ENCODE data around the gene NOS3.

Gene NOS3

DNA sequence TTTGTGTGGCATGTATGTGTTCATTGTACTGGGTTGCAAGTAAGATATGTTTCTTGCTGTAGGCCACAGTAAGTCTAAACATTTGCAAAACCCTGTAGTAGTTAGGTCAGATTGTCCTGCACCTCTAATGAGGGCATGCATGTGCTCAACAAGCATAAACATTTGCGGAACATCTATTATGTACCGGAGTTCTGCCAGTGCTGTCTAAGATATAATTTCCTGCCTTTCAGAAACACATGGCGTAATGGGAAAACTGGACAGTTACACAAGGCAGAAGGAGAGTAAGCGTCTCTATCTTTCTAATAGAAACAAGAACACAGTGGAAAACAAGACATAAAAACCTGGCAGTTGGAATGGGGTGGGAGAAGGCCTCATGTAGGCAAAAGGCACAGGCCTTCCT is 40.2 kb downstream of the NOS3 start:
- Histone ChIP-seq H3K4me3 (ENCODE audit: low read depth in 1 of 5, low read length in 5 of 5) (no peak overlapping the region), H3K9me3 (ENCODE audit: control insufficient read depth in 5 of 5, low read length in 5 of 5) (no peaks in the 10 kb centered on the region), H3K27me3 (ENCODE audit: control insufficient read depth in 5 of 5, insufficient read depth in 4 of 5, low read length in 5 of 5) (no peaks in the 10 kb centered on the region), H3K9ac (ENCODE audit: low read length in 5 of 5) (no peak overlapping the region), H3K4me1 (ENCODE audit: control insufficient read depth in 5 of 5, insufficient read depth in 5 of 5, low read length in 5 of 5) (peaks cover 0 to 19% (median 12%) of the 10 kb centered on the region in 5 donors), H3K36me3 (ENCODE audit: control insufficient read depth in 5 of 5, insufficient read depth in 5 of 5, low read length in 5 of 5) (peaks cover 0 to 48% (median 27%) of the 10 kb centered on the region in 5 donors), H3K27ac (ENCODE audit: low read depth, low read length) (no peak overlapping the region)

DNA sequence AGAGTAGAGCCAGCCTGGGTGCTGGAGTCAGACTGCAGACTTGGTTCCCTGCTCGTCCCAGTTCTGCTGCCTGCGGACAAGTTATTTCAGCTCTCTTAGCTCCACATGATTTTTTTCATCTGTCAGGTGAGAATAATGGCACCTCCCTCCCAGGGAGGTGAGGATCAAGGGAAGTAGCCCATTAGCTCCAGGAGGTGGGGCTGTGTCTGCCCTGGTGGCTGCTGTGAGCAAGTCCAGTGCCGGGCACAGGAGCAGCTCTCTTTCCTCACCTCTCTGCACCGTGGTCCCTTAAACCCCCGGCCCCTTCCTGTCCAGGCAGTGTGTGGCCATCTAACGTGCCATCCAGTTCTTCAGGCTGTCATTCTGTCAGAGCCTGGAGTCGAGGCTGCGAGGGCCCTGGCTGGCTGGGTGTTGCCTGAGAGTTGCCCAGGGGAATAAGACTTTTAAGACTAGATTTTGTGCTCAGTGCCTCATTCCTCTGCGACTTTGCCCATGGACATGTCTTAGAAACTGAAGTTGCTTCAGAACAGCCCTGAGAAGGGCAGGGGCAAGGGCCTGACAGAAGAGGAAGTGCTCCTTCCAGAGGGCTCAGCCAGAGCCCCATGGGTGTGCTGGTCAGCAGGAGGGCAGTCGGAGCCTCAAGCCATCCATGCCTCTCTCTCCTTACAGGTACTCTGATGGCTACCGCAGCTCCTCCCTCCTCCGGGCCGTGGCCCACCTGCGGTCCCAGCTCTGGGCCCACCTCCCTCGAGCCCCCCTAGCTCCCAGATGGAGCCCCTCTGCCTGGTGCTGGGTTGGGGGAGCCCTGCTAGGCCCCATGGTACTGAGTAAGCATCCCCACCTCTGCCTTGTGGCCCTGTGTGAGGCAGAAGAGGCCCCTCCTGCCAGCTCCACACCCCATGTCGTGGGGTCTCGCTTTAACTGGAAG is 42.4 kb downstream of the NOS3 start:
- Histone ChIP-seq H3K4me1 (ENCODE audit: control insufficient read depth in 5 of 5, insufficient read depth in 5 of 5, low read length in 5 of 5) (peaks cover 0 to 13% (median 8%) of the 10 kb centered on the region in 5 donors), H3K4me3 (ENCODE audit: low read depth in 1 of 5, low read length in 5 of 5) (no peak overlapping the region), H3K27ac (ENCODE audit: low read depth, low read length) (no peak overlapping the region), H3K9me3 (ENCODE audit: control insufficient read depth in 5 of 5, low read length in 5 of 5) (no peaks in the 10 kb centered on the region), H3K36me3 (ENCODE audit: control insufficient read depth in 5 of 5, insufficient read depth in 5 of 5, low read length in 5 of 5) (peaks cover 0 to 65% (median 41%) of the 10 kb centered on the region in 5 donors), H3K27me3 (ENCODE audit: control insufficient read depth in 5 of 5, insufficient read depth in 4 of 5, low read length in 5 of 5) (no peaks in the 10 kb centered on the region), H3K9ac (ENCODE audit: low read length in 5 of 5) (peak overlapping the region in 1 of 5 donors; percentile 16)

DNA sequence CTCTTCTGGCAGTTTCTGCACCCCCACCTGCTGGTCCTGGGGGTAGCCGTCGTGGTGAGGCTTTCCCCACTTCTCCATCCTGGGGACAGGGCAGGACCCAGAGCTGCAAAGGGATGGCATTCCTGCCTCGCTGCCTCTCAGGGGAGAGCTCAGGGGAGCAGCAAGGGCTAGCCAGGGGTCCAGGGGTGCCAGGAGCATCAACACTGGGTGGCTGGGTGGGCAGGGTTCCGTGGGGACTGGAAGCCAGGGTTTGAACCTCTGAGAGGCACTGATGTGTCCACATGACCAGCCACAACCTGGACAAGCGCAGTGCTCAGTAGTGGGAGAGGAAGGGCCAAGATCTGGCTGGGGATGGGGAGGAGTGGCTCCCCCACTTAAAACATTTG is 43.0 kb downstream of the NOS3 start:
- Histone ChIP-seq H3K9me3 (ENCODE audit: control insufficient read depth in 5 of 5, low read length in 5 of 5) (no peaks in the 10 kb centered on the region), H3K4me3 (ENCODE audit: low read depth in 1 of 5, low read length in 5 of 5) (no peak overlapping the region), H3K4me1 (ENCODE audit: control insufficient read depth in 5 of 5, insufficient read depth in 5 of 5, low read length in 5 of 5) (peaks cover 0 to 15% (median 9%) of the 10 kb centered on the region in 5 donors), H3K27me3 (ENCODE audit: control insufficient read depth in 5 of 5, insufficient read depth in 4 of 5, low read length in 5 of 5) (no peaks in the 10 kb centered on the region), H3K27ac (ENCODE audit: low read depth, low read length) (no peak overlapping the region), H3K9ac (ENCODE audit: low read length in 5 of 5) (no peak overlapping the region), H3K36me3 (ENCODE audit: control insufficient read depth in 5 of 5, insufficient read depth in 5 of 5, low read length in 5 of 5) (peaks cover 0 to 65% (median 41%) of the 10 kb centered on the region in 5 donors)

DNA sequence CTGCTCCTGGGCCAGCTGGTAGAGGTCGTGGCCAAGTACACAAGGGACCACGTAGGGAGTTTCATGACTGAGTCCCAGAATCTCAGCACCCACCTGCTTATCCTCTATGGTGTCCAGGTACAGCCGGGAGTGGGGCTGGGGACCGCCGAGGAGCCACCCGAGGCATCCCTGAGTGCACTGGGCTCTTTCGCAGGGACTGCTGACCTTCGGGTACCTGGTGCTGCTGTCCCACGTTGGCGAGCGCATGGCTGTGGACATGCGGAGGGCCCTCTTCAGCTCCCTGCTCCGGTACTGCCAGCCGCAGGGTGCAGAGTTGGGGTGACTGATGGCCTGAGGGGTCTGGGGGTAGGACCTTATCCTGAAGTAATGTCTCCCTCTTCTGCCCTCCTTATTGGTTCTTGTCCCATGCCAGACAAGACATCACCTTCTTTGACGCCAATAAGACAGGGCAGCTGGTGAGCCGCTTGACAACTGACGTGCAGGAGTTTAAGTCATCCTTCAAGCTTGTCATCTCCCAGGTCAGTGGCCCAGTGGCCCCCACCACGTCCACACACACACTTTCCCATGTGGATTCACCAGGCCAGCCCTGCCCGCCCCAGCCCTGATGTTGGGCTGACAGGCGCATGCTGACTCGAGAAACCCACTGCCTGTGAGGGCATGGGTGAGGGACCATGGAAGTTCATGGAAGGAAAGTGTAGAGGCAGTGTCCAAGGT is 43.7 kb downstream of the NOS3 start:
- H3K27me3 ChIP-seq (ENCODE audit: control insufficient read depth in 5 of 5, insufficient read depth in 4 of 5, low read length in 5 of 5) = no peaks in the 10 kb centered on the region
- peaks cover 0 to 65% (median 41%) of the 10 kb centered on the region in 5 donors for H3K36me3 ChIP-seq (ENCODE audit: control insufficient read depth in 5 of 5, insufficient read depth in 5 of 5, low read length in 5 of 5)
- no peak overlapping the region for H3K4me3 ChIP-seq (ENCODE audit: low read depth in 1 of 5, low read length in 5 of 5)
- H3K9me3 ChIP-seq (ENCODE audit: control insufficient read depth in 5 of 5, low read length in 5 of 5) = no peaks in the 10 kb centered on the region
- H3K4me1 ChIP-seq (ENCODE audit: control insufficient read depth in 5 of 5, insufficient read depth in 5 of 5, low read length in 5 of 5) = peaks cover 0 to 15% (median 11%) of the 10 kb centered on the region in 5 donors
- no peak overlapping the region for H3K9ac ChIP-seq (ENCODE audit: low read length in 5 of 5)
- no peak overlapping the region for H3K27ac ChIP-seq (ENCODE audit: low read depth, low read length)

DNA sequence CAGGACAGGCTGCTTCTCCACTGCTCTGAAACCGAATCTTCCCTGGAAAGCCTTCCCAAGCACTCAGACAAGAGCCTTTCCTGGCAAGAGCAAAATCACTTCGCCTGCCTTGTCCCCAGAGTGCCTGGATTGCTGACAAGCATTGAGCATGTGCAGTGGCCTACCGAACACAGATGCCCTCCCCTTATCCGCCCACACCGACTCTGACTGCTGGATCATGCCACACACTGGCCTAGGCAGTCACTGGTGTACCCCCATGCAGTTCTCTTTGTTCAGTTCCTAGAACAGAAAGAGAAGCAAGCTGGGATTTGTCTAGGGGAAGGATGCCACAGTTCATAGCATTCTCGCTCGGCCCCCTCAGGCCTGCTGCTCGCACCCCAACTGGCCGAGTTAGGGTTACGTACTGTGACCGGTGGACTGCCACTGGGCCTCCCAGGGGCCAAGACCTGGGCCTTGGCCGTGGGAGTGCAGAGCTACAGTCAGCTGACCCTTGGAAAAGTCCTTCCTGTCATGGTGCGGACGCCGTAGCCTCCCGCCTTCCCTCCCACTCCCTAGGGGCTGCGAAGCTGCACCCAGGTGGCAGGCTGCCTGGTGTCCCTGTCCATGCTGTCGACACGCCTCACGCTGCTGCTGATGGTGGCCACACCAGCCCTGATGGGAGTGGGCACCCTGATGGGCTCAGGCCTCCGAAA is 44.4 kb downstream of the NOS3 start:
- Histone ChIP-seq H3K27ac (ENCODE audit: low read depth, low read length) (no peak overlapping the region), H3K9ac (ENCODE audit: low read length in 5 of 5) (no peak overlapping the region), H3K9me3 (ENCODE audit: control insufficient read depth in 5 of 5, low read length in 5 of 5) (no peaks in the 10 kb centered on the region), H3K4me3 (ENCODE audit: low read depth in 1 of 5, low read length in 5 of 5) (no peak overlapping the region), H3K36me3 (ENCODE audit: control insufficient read depth in 5 of 5, insufficient read depth in 5 of 5, low read length in 5 of 5) (peaks cover 0 to 65% (median 41%) of the 10 kb centered on the region in 5 donors), H3K4me1 (ENCODE audit: control insufficient read depth in 5 of 5, insufficient read depth in 5 of 5, low read length in 5 of 5) (peaks cover 0 to 15% (median 11%) of the 10 kb centered on the region in 5 donors), H3K27me3 (ENCODE audit: control insufficient read depth in 5 of 5, insufficient read depth in 4 of 5, low read length in 5 of 5) (no peaks in the 10 kb centered on the region)

DNA sequence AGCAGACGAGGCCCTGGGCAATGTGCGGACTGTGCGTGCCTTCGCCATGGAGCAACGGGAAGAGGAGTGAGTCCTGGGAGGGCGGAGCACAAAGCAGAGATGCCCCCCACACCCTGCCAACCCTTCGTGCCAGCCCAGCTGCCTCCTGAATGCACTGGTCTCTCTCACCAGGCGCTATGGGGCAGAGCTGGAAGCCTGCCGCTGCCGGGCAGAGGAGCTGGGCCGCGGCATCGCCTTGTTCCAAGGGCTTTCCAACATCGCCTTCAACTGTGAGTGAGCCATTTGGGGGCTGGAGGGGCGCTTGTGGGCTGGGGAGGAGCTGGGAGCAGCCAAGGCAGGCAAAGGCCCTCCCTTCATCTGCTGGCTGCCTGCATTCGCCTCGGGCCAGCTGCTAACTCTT is 45.1 kb downstream of the NOS3 start:
- Histone ChIP-seq H3K4me3 (ENCODE audit: low read depth in 1 of 5, low read length in 5 of 5) (no peak overlapping the region), H3K9ac (ENCODE audit: low read length in 5 of 5) (no peak overlapping the region), H3K4me1 (ENCODE audit: control insufficient read depth in 5 of 5, insufficient read depth in 5 of 5, low read length in 5 of 5) (peaks cover 0 to 15% (median 11%) of the 10 kb centered on the region in 5 donors), H3K9me3 (ENCODE audit: control insufficient read depth in 5 of 5, low read length in 5 of 5) (no peaks in the 10 kb centered on the region), H3K36me3 (ENCODE audit: control insufficient read depth in 5 of 5, insufficient read depth in 5 of 5, low read length in 5 of 5) (peaks cover 0 to 64% (median 41%) of the 10 kb centered on the region in 5 donors), H3K27me3 (ENCODE audit: control insufficient read depth in 5 of 5, insufficient read depth in 4 of 5, low read length in 5 of 5) (no peaks in the 10 kb centered on the region), H3K27ac (ENCODE audit: low read depth, low read length) (no peak overlapping the region)

DNA sequence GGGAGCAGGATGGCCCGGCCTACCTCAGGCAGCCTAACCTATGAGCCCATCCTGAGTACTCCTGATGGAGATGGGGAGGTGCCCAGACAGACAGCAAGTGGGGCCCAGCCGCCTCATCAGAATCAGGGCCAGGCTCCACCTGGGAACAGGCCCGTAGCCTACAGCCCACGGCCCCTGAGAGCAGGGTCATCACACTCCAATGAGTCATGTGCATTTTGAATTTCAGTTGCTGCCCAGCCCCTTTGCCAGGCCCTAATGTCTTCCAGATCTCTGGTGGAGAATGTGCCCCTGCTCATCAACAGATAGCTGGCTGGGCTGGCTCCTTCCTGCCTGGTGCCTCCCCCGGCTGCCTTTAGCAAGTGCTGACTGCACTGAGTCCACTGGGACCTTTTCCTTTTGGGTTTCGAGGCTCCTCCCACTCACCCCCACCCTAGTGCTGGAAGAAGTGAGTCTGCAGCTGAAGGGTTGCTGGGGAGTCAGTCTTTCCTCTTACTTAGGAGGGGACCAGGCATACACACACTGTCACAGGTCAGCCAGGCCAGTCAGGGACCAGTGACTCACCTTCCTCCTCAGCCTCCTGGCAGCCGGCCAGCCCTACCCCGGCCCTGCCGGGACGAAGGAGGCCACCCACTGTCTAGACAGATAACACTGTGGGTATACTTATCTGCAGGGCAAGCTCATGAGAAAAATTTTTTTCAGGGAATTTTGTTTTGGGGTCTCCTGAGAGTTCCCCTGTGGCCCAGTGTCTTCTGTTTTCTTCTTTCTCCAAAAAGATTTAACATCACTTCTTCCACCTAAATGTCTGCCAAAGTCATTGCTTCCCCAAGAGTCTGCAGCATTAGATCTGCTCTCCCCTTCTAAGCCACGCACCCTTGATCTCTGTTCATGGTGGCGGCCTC is 48.4 kb downstream of the NOS3 start:
- Histone ChIP-seq H3K27ac (ENCODE audit: low read depth, low read length) (no peak overlapping the region), H3K9me3 (ENCODE audit: control insufficient read depth in 5 of 5, low read length in 5 of 5) (no peaks in the 10 kb centered on the region), H3K27me3 (ENCODE audit: control insufficient read depth in 5 of 5, insufficient read depth in 4 of 5, low read length in 5 of 5) (no peaks in the 10 kb centered on the region), H3K4me3 (ENCODE audit: low read depth in 1 of 5, low read length in 5 of 5) (no peak overlapping the region), H3K36me3 (ENCODE audit: control insufficient read depth in 5 of 5, insufficient read depth in 5 of 5, low read length in 5 of 5) (peaks cover 0 to 62% (median 49%) of the 10 kb centered on the region in 5 donors), H3K9ac (ENCODE audit: low read length in 5 of 5) (peak overlapping the region in 2 of 5 donors; percentile 2 to 37), H3K4me1 (ENCODE audit: control insufficient read depth in 5 of 5, insufficient read depth in 5 of 5, low read length in 5 of 5) (peaks cover 0 to 15% (median 11%) of the 10 kb centered on the region in 5 donors)

DNA sequence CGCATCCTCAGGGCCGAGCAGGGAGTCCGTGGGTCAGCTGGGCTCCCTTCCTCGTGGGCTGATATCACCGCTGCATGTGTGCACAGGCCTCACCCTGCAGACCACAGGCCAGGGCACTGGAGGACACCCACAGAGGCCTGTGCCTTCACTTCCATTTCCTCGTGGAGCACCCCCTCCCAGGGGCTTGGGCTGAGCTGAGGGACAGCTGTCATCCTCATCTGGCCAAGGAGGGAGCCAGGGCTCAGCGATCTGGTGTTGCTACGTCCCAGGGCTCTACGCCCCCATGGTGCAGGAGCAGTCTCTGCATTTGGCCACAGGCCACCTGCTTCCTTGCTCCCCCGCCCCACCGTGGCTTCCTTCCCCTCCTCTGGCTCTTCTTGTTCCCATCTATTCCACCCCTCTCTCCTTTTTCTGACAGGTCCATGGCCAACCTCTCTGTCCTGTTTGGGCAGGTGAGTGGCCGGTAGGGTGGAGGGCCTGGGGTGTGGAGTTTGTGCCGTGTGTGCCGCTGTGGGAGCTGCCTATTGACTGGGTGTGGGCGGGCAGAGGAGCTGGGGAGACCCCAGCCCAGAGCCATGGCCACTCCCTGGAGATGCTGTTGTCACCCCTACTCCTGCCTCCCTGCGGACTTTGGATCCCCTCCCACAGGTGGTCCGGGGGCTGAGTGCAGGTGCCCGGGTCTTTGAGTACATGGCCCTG is 49.2 kb downstream of the NOS3 start:
- Histone ChIP-seq H3K4me3 (ENCODE audit: low read depth in 1 of 5, low read length in 5 of 5) (no peak overlapping the region), H3K9me3 (ENCODE audit: control insufficient read depth in 5 of 5, low read length in 5 of 5) (no peaks in the 10 kb centered on the region), H3K4me1 (ENCODE audit: control insufficient read depth in 5 of 5, insufficient read depth in 5 of 5, low read length in 5 of 5) (peaks cover 0 to 16% (median 11%) of the 10 kb centered on the region in 5 donors), H3K9ac (ENCODE audit: low read length in 5 of 5) (peak overlapping the region in 1 of 5 donors; percentile 23), H3K36me3 (ENCODE audit: control insufficient read depth in 5 of 5, insufficient read depth in 5 of 5, low read length in 5 of 5) (peaks cover 0 to 61% (median 46%) of the 10 kb centered on the region in 5 donors), H3K27ac (ENCODE audit: low read depth, low read length) (no peak overlapping the region), H3K27me3 (ENCODE audit: control insufficient read depth in 5 of 5, insufficient read depth in 4 of 5, low read length in 5 of 5) (no peaks in the 10 kb centered on the region)
